HG03196 (cell line): ENCODE results near the gene UBE2S.
"Not testable (repeated sequence)": the region's sequence is repeated elsewhere in the genome, so short reads cannot be mapped to it uniquely, and the experiment has no call there.

Source experiments
- ATAC-seq: cut with Tn5 transposase; IDR thresholded peaks from one replicate; pipeline ENCODE4 v1.9.1; 2021; ENCODE audit not compliant: unreplicated experiment

The UBE2S gene

DNA sequence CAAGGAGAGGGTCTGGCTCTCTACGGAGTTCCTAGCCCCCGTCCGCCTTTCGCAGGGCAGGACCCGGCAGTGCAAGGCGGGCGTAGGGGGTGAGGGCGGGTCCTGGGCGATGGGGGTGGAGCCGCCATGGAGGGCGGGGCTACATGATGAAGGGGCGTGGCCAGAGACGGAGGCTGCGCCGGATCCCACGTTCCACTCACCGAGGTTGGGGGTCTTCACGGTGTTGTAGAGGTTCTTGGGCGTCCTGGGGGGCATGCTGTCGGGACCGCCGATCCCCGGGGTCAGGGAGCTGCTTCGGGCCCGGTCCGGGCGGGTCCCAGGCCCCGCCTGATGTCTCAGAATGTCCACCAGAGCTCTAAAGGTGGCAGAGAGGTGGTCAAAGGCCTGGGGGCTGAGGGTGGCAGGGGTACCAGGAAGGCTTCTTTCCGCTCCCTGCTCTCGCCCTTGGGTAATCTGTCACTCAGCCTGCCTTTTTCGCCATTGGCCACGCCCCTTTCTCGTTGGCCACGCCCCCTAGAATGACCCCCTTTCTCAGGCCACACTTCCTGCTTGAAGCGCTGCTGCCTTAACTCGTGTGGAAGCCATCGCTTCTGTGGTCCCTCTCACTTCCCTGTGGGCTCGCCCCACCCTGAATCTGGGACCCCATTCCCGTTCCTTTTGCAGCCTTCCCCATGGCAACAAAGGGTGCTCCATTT, 33.0 kb upstream of the UBE2S start:
- no peak for ATAC-seq

DNA sequence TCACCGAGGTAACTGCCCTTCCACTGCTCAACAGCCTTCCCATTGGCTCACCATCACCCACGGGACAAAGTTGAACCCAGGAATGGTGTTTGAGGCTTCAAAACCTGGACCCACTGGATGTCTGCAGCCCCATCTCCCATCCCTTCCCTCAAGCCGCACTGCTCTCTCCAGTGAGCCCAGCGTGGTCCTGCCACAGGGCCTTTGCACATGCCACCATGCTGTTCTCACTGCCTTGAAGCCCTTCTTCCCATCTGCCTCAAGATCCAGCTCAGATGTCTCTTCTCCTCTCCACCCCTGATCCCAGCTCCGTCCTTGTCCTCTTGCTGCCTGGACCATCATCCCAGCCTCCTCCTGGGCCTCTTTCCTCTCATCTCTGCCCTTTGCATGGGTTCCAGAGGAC, 31.5 kb upstream of the UBE2S start:
- ATAC-seq: no peak

DNA sequence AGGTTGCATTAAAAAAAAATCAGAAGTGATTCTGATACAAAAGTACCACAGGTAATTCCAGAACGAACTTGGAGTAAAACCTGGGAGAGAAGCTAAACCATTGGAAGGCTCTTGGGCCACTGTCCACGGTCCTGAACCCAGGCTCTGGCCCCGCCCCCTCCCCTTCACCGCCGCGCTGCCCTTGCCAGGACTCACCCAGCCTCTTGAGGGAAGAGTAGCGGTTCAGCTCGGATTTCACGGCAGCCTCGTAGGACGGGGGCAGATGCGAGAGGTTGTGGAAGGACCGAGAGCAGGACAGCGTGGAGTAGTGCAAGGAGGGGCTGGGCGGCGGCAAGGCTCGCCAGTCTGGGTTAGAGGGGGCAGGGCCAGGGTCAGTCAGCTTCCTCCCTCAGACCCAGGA, 29.8 kb upstream of the UBE2S start:
- ATAC-seq: no peak

DNA sequence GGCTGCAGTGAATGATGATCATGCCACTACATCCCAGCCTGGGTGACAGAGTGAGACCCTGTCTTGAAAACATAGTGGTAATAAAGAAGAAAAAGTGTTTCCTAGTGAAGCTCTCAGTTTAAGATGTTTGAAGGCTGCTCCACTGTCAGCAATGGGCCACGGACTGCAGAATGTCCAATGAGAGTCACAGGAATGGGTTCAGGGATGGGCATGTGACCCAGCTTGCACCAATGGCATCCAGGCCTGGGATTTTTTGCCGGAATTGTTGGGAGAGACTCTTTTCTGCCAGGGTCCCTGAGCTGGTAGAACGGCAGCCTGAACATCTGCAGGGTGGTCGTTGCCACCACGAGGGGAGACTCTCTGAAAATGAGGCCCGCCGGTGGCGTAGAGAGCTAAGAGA, 29.3 kb upstream of the UBE2S start:
- ATAC-seq: no peak

DNA sequence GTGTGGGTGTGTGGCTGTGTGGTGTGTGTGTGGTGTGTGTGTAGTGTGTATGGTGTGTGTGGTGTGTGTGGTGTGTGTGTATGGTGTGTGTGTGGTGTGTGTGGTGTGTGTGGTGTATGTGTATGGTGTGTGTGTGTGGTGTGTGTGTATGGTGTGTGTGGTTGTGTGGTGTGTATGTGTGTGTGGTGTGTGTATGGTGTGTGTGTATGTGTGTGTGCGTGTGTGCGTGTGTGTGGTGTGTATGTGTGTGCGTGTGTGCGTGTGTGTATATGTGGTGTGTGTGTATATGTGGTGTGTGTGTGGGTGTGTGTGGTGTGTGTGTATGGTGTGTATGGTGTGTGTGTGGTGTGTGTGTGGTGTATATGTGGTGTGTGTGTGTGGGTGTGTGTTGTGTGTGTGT, 27.4 kb upstream of the UBE2S start:
- ATAC-seq: no peak

DNA sequence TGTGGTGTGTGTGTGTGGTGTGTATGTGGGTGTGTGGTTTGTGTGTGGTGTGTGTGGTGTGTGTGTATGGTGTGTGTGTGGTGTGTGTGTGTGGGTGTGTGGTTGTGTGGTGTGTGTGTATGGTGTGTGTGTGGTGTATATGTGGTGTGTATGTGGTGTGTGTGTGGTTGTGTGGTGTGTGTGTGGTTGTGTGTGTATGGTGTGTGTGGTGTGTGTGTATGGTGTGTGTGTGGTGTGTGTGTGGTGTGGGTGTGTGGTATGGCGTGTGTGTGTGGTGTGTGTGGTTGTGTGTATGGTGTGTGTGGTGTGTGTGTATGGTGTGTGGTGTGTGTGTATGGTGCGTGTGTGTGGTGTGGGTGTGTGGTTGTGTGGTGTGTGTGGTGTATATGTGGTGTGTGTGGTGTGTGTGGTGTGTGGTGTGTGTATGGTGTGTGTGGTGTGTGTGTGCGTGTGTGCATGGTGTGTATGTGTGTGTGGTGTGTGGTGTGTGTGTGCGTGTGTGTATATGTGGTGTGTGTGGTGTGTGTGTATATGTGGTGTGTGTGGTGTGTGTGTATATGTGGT, 26.9 kb upstream of the UBE2S start:
- ATAC-seq: no peak

DNA sequence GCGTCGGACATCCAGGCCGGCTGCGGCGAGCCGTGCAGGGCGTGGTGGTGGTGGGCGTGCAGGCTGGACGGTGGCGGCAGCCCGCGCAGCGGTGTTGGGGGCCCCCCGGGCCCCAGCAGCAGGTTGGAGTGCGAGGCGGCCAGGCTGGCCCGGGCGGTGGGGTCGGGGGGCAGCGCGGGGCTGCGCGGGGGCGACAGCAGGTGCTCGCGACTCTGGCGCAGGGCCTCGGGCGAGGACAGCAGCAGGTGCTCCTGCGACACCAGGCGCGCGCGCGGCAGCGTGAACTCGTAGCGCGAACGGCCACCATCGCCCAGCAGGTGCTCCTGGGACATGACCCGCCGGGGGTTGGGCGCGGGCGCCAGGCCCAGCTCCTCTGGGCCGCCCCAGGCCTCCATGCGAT, 25.7 kb upstream of the UBE2S start:
- no peak for ATAC-seq

DNA sequence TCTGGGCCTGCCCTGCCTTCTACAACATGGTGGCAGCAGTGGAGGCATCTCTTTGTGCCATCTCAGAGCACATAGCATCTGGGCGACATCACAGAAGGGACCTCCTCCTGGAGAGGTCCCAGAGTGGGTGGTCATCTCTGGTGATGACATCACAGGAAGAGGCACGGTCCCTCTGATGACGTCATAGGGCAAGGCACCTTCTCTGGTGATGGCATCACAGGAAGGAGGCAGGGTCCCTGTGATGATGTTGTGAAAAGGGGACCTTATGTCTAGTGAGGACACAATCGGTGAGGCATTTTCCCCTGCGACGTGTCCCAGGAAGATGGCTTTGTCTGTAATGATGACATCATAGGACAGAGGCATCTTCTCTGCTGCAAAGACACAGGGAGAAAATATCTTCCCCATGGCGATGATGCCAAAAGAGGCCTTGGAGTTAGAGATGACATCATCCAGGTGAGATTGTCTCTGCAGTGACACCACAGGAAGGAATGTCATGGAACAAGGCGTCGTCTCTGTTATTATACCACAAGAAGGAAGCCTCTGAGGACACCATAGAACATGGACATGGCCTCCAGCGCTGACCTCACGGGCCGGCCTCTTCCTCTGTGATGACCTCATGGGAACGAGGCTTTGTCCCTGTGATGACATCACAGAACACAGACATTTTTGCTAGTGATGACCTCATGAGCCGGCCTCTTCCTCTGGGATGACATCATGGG, 24.8 kb upstream of the UBE2S start:
- ATAC-seq: no peak

DNA sequence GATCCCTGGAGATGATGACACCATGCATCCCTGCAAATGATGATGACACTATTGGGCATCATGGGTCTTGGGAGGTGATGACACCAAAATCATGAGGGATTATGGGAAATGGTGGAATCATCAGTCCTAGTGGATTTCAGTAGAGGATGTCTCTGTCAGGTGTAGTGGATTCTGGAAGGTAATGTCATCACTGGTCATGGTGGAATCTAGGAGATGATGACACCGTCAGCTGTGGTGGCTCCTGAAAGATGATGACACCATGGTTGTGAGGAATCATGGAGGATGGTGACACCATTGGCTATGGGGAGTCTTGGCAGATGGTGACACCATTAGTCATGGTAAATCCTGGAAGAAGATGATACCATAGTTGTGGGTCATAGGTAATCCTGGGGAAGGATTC, 23.6 kb upstream of the UBE2S start:
- no peak for ATAC-seq

DNA sequence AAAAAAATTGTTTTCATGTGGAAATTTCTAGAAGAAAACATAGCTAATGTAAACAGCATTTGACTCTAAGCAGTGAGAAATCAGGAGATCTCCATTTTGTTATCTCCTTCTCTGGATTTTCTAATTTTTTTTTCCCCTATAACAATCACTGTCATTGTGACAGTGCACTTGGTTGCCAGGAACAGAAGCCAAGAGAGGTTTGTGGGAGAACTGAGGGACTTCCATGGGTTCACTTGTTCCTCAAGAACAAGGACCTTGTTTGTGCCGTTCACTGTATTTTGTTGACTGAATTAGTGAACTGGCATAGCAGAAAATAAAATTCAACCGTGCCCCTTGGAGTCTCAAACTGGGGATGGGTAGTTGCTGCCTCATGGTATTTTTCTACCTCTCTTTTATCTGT, 18.5 kb upstream of the UBE2S start:
- no peak for ATAC-seq

DNA sequence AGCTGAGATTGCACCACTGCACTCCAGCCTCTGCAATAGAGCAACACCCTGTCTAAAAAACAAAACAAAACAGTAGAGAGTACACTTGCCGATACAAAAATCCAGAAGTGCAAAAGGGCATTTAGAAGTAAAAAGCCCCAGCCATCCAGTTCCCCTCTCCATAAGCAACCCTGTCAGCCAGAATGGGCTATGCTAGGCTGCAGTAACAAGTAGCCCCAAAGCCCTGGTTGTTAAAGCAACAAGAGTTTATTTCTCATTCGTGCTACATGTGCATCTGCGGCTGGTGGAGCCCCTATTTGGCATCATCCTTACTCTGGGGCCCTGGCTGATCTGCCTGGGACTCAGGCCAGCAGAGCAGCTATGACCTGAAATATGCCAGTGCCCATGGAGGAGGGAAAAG, 16.9 kb upstream of the UBE2S start:
- ATAC-seq: no peak

DNA sequence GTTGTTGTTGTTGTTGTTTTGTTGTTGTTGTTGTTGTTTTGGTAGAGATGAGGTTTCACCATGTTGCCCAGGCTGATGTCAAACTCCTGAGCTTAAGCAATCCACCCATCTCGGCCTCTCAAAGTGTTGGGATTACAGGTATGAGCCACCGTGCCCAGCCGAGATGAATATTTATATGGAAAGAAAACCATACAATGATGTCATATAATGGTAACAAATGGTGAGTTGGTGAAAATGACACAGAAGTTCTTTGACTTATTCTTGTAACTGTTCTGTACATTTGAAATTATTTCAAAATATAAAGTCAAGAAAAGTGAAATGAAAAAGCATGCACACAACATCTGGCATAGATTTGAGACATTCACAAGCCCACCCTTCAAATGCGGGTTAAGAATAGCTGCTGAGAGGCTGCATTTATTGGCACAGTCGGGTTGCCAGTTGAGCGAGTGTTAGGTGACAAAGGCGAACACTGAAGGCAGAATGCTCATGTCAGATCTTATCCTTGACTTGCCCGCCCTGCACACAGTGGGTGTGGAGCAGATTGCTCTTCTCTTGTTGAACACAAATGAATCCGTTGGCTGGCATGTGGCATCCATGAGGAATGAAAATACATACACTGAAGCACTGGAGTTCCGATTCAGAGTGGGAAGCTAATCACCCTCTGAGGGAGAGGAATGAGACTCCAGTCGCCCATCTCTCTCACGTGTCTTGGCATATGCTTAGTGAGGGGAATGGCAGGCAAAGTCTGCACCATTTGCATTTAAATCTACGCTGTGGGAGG, 15.8 kb upstream of the UBE2S start:
- no peak for ATAC-seq

DNA sequence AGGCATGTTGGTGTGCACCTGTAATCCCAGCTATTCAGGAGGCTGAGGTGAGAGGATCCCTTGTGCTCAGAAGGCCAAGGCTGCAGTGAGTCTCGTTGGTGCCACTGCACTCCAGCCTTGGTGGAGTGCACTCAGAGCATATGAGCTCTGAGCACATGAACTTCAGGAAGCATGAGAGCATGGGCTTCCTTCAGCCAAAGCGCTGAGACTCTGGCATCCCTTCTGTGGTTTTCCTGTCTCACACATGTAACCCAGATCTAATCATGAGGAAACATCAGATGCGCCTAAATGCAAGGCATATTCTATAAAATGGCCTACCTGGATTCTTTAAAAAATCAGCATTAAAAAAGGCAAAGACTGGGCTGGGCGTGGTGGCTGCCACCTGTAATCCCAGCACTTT, 13.7 kb upstream of the UBE2S start:
- ATAC-seq: not testable (repeated sequence)

DNA sequence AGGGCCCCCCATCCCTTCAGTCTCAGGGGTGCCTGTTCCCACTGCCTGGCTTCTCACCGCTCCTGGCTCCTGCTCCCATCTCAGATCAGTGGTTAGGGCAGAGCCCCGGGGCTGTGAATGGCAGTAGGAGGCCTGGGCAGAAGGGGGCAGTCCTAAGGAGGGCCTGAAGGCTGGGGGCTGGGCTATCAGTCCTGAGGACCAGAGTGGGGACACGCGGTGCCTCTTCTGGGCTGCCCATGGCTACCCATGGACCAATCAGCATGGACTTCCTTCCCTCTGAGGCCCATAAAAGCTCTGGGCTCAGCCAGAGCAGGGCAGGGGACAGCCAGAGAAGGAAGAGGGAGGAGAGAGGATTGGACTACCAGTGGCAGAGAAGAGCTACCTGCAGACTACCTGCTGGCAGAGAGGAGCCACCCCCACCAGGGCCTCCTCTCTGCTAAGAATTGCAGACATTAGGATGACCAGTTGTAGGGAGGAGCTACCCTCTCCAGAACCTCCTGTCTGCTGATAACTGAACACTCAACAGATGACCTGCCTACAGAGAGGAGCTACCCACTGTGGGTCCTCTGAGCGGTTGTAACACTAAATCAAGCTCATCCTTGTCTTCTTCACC, 12.1 kb upstream of the UBE2S start:
- ATAC-seq: no peak

DNA sequence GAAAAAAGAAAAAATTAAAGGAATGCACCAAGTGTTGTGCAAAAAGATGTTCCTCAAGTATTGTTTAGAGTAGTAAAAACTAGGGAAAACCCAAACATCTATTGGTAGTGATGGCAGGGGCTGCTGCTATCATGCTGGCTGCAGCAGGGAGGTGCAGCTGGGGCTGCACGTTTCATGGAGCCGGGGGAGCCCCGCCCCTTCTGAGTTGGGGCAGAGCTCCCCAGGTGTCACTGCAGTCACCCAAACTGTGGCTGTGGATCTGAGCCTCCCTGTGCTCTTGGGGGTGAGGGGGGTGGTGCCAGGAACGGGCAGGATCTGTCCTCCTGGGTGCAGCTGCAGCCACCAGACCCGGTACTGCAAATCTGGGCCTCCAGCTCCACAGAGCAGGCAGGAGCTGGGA, 11.5 kb upstream of the UBE2S start:
- ATAC-seq: no peak

DNA sequence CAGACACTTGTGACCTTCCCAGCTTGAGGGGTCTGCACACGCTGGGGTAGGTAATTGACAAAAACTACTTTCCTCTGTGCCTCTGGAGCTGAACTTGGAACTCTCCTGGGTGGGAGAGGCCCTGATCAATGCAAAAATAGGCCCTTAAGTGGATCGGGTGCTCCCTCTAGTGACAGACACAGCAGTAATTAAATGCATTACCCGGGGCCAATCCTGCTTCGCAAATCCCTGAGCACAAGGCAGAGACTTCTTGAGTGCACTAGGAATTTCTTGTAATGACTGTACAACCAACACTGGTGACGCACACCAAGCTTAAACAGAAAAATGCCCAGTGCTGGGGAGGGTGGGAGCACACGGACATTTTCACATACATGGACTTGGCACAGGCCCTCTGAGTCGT, 10.6 kb upstream of the UBE2S start:
- ATAC-seq: no peak

DNA sequence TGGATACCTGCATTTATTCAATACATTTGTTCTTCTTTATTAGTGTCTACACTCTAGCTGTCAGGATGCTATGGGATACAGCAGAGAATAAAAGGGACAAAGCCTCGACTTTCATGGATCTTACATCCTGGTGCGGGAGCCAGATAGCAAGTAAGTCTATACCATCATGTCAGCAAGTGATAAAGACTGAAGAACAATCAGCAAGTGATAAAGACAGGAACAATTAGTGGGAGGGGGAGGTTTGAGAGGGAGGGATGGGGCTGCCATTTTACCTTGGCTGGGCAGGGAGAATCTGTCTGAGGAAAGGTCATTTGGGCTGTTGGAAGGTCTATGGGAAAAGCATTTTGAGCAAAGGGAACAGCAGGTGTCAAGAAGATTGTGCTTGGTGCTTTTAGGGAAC, 2.6 kb upstream of the UBE2S start:
- no peak for ATAC-seq

DNA sequence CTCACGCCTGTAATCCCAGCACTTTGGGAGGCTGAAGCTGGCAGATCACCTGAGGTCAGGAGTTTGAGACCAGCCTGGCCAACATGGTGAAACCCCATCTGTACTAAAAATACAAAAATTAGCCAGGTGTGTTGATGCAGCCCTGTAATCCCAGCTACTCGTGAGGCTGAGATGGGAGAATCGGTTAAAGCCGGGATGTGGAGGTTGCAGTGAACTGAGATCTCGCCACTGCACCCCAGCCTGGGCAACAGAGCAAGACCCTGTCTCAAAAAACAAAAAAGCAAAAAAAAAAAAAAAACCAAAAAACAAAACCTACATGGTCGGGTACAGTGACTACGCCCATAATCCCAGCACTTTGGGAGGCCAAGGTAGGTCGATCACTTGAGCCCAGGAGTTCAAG, 1.6 kb upstream of the UBE2S start:
- not testable (repeated sequence) for ATAC-seq

DNA sequence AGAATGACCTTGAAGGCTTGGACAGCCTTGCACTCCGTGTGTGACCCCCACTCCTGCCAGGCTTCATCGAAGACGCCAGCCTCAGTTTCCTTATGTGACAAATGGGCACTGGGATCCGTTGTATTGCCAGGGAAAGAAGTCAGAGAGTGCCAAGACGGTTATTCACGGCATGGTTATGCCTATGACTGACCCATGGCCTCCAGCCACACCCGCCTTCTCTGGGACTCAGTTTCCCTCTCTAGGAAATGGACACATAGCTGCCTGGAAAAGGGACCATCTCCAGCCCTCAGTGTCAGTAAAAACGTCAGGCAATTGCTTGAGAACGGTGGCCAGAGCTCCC, 915 bp upstream of the UBE2S start:
- no peak for ATAC-seq

DNA sequence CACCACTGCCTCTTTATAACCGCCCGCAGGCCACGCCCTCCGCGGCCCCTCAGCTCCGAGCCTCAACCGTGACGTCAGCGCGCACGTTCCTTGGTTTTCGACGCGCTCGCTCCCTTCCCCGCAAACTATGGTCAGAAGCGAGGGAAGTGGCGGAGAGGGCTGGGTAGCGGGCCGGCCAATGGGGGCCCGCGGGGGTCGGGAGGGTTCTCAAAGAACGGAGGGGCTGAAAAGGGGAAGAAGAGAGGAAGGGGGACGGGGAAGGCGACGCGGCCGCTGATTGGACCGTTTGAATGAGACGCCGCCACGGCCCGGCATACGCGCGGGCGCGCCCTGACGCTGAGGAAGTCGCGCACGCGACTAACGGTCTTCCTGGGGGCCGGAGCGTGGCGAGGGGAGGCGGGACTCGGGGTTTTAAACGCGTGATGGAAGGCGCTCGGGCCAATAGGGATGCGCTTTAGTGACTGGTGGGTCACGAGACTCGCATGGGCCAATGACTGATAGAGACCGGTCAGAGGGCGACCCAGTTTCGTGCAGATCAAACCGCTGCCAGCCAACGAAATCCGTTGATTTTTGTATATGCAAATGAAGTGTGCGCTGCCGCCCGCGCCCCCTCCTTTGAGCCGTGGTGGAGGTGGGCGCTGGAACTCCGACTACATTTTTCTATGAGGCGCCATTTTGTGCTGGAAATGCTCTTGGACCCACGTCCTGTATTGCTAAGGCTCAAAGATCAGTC, 378 bp upstream of the UBE2S start:
- ATAC-seq: peak; percentile 85
